Amniotic epithelial cell (primary cell): ENCODE results near the gene CNST.

Source experiments
- DNase-seq: peaks from one replicate; pipeline ENCODE4 v3.0.0-alpha.2; 2010; ENCODE audit warnings: low read depth

The CNST gene, protein sequence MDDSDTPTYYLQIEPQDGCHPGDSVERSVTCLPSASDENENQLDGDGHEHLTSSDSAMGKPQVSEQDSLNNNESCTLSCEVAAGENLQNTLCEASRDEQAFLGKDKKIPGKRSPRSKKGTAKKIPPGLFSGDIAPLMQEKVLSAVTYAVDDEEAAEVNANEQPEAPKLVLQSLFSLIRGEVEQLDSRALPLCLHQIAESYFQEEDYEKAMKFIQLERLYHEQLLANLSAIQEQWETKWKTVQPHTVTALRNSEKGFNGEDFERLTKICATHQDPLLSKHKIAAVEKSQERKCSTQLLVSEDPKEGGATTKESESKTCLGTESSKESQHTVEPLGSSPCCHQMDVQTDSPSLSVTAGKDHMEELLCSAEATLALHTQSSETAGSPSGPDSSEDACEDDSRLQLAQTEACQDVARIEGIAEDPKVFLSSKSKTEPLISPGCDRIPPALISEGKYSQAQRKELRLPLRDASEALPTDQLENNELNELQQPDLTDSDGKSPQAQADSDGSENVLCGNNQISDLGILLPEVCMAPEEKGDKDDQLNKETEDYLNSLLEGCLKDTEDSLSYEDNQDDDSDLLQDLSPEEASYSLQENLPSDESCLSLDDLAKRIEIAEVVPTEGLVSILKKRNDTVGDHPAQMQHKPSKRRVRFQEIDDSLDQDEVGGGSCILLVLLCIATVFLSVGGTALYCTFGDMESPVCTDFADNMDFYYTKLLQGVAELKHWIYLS

DNA sequence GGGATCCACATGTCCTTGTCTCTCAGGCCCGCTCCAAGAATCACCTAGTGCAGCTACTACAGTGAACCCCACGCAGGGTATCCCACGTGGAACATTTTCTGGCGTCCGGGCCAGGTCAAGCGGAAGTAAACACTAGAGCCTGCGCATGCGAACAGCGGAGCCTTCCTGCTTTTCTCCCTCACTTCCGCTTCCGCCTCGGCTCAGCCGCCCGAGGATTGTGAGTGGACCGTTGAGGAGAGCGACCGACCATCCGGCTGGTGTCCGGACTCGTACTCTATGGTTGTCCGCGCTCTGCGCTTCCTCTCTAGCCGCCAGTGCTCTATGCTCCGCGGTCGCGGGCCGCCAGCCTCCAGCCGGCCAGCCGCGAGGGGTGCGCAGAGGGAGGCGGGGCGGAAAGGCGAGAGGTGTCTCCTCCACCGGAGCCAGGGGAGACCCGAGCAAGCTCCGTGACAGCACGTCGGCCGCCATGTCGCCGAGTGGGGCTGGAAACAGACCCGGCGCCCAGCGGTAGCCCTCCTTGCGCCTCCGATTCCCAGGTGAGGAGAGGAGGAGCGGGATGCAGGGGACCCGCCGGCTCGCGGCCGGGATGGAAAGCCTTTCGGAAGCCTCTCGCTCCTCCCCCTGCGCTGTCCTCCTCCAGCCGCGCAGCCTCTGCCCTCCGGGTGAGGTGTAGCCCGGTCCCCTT is at the start of gene CNST, which contains the start of gene TFB2M:
Gene CNST, plus strand, starts transcription at position 329 of the 685 bp plus-strand sequence. CDS start 25,107 bp downstream, outside the sequence.
Gene TFB2M, minus strand, starts transcription at position 134 of the 685 bp plus-strand sequence. Its CDS starts 123 bp downstream, at position 11.
- peak; percentile 99 for DNase-seq

DNA sequence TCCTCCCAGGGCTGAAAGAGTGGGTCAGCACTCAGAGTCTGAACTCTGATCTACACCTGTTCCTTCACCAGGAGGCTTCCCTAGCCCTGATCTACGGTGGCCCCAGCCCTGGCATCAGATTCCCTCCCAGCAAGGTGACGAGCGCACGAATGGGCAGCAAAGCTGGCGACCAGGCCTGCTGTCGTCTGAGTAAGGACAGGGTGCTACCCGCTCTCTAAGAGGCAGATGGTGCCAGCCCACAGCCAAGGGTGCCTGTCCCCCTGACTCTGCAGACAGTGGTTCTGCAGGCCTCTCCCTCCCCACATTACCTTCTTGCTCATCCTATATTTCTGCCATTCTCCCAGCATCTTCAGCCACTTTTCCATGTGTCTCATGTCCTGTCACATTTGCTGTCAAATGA is 48.9 kb upstream of the CNST start:
- no peak for DNase-seq

DNA sequence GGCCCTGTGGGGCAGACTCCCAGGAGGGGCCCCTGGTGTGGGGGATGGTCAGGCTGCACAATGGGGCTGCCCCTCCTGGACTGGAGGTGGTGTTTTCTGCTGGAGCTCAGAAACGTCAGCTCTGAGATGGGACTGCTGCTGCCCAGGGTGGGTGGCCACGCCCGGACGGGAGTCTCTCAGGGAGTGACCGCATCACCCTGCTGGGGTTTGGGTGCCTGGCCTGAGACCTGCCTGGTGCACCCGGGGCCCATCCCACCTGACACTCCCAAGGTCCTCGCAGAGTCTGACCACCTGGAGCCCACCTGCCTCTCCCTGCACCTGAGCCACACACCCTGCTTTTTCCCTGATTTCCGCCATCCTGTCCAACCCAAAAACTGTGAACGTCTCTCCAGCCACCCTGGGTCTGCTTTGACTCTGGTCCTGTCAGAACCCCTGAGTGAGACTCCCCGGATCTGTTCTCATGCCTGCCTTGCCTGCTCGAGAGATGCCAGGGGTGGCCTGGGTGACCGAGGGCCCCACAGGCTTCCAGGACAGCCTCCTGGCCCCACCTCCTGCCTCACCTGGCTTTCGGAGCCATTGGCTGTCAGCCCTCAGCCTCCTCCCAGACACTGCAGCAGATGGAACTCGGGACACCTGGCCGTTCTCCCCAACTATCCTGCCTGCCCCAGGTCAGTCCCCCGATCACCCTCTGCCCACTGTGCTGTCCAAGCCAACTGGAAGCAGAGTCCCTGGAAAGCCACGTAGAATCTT is 47.6 kb upstream of the CNST start:
- no peak for DNase-seq

DNA sequence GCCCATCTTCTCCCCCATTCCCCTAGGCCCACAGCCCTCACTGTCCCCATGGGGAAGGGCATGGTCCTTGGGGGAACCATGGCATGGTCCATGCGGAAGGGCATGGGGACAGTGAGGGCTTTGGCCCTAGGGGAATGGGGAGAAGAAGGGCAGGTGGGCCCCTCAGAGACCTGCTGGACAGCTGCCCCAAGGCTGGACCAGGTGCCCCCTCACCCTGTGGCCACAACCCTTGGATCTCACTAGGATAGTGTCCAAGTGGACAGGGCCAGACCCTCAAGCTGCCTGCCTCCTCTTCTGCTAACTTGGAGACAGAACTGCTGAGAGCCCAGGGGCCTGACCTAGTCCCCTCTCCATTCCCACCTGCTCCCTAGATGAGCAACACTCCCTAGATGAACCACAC is 46.7 kb upstream of the CNST start:
- DNase-seq = no peak

DNA sequence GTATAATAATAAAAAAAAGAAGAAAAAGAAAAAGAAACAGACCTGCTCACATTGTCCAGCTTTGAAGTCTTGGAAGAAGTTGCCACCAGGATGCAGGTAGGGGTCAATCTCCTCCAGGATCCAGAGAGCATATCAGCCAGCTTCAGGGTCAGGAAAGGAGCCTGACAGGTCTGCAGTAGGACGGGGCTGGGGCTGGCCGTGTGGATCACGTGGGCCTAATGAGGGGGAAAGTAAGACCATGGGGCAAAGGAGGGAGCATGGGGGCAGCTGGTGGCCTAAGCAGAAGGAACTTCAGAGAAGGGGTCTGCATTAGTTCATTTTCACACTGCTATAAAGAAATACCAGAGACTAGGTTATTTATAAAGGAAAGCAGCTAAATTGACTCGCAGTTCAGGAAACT is 39.9 kb upstream of the CNST start:
- DNase-seq = no peak

DNA sequence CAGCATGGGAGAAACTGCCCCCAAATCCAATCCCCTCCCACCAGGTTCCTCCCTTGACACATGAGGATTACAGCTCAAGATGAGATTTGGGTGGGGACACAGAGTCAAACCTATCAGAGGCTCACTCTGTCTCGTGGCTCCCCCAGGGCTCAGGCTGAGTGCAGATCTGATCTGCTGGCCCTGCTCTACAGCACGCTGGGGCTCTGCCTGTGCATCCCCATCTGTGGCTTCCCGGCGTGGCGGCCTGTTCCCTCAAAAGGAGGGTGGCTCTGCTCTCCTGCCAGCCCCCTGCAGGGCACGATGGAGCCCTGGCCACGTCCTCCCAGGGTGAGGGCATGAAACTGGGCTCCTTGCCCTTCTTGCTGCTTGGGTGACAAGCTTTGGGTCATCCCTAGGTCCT is 39.3 kb upstream of the CNST start:
- DNase-seq = no peak

DNA sequence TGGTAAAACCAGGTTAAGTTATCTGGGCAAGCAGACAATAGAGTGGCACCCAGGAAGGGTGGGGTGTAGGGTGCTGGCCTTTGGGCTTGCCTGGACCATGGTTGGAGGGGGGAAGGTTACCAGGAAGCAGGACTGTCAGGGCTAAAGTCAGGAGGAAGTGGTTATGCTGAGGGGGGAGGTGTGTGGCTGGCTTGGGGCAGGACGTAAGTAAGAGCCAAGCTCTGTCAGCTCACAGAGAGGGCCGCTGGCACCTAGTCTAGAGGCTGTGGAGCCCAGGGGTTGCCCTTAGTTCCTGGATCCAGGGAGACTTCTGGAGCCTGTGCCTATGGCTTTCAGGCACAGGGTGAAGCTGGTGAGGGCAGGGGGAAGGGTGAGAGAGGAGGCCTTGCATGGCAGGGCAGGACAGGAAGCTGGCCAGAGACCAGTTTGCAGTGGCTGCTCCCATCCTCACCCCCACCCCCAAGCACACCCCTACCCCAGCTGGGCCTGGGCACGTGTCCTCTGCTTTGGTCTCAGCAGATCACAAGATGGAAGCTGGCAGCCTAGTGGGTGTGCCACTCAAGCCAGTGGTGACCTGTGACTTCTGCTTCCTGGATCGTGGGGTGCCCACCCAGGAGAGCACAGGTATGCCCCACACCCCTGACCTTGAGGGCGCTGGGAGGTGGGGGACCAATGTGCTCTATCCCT is 38.7 kb upstream of the CNST start:
- DNase-seq = no peak

DNA sequence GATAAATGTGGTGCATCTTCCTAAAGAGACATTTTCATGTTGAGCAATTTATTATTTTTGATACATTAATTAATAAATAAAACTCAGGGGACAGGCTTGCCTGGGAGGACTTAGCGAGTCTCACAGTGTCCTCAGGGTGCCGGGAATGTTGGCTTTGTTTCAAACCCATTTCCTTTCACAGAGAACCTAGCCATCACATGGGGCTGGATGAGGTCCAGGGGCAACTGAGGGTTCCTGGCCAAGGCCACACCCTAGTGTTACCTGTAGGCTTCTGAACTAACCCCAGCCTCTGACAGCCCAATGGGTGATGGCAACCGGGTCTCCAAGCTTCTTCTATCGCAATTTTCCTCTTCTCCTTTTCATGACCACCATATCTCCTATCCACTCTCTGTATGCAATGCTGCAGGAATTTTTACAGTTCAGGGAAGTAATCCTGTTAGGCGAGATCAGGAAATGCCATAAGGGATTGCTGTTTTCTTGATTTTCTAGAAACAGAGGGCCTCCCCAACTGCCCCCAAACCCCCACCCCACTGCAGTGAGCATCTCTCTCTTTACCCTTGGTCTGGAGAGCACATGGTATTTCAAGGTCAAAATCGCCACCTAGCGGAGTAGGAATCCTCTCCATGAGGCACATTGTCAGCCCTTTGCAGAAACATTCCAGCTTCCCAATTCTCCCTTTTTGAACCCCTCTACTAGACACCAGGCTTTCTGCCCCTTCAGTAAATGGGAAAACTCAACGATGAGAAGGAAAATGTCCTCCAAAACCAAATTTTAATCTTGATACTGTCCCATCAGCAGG is 37.1 kb upstream of the CNST start:
- no peak for DNase-seq

DNA sequence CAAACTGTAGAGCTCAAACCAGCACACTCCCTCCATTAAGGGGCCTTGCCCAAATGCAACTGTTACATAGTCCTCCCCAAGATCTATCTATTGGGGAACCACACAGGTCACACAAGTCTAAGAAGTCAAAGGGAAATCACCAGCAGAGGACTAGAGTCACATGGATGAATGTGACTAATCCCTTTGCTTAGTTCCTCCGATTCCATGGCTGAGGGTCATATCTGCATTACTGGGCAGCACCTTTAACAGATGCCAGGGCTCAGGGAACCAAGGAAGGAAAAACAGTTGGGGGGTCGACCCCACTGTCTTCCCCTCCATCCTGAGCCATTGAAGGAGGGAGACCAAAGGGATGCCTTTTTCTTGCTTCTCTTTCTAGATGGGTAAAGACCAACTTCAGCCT is 35.8 kb upstream of the CNST start:
- DNase-seq = no peak

DNA sequence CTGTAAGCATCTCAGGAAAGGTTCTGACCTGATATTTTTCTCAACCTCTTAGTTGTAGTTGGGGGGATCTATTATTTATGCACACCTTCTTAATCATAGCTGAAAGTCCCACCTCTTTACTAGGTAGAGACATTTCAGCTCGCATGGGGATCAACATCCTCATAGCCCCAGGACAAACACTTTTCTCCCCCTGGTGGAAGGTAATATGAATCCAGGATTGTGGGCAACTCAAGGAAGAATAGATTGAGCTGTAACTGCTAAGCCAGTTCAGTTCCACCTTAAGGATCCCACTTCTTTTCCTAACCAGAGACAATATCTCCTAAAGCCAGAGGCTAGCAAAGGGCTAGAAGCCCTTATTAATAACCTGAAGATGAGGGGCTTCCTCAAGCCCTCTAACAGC is 33.7 kb upstream of the CNST start:
- DNase-seq = no peak

DNA sequence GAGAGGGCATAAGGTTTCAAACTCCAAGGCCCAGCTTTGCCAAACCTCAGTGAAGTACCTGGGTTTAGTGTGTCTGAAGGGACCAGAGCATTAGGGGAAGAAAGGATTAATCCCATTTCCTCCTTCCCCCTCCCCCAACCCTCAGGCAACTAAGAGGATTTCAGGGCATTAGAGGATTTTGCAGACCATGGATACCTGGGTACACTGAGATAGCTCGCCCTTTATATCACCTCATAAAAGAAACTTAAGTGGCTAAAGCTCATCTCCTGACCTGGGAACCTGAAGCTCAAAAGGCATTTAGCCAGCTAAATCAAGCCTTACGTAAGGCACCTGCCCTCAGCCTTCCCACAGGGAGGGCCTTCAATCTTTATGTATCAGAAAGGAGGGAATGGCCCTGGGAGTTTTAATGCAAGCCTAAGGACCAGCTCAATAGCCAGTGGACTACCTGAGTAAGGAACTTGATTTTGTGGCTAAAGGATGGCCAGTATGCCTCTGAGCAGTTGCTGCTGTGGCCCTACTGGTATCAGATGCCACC is 32.8 kb upstream of the CNST start:
- no peak for DNase-seq

DNA sequence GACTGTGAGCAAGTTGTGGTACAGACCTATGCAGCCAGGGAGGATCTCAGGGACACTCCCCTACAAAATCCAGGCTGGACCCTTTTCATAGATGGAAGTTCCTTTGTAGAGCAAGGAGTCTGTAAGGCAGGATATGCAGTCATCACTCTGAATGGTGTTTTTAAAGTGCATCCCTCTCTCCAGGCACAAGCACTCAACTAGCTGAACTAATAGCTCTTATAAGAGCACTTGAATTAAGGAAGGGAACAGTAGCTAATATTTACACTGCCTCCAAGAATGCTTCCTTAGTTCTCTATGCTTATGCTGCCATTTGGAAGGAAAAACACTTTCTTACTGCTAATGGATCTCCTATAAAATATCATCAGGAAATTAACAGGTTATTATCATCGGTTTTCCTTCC is 32.1 kb upstream of the CNST start:
- DNase-seq = no peak

DNA sequence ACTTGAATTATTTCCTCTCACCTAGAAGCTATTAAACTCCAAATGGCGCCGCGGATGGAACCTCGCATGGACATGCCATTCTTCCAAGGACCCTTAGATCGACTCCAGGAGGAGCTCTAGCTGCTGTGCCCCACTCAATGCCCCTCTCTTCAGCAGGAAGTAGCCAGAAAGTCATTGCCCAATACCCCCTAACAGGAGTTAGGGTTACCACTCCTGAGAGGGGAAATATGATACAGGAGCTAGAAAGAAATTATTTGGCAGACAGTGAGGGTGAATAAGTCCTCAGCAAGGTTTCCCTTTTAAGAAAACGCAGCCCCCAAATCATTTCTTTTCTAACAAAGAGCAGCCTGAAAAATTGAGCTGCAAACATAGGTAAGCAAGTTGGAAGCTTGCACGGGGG is 28.8 kb upstream of the CNST start:
- DNase-seq = no peak

DNA sequence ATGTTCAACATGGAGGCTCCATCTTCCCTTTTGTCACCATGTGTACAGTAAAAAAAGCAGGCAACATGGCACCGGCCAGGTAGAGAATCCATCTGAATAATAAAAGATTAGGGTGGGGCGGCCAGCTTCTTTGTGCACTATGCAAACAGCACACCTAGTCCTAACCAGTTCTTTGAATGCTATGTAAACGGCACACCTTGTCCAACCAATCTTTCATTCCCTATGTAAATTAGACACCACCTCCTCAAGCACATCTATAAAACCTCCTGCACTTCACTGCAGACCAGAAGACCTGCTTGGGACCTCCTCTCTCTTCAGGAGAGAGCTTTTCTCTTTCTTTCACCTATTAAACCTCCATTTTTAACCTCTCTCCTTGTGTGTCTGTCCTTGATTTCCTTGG is 28.4 kb upstream of the CNST start:
- DNase-seq = no peak

DNA sequence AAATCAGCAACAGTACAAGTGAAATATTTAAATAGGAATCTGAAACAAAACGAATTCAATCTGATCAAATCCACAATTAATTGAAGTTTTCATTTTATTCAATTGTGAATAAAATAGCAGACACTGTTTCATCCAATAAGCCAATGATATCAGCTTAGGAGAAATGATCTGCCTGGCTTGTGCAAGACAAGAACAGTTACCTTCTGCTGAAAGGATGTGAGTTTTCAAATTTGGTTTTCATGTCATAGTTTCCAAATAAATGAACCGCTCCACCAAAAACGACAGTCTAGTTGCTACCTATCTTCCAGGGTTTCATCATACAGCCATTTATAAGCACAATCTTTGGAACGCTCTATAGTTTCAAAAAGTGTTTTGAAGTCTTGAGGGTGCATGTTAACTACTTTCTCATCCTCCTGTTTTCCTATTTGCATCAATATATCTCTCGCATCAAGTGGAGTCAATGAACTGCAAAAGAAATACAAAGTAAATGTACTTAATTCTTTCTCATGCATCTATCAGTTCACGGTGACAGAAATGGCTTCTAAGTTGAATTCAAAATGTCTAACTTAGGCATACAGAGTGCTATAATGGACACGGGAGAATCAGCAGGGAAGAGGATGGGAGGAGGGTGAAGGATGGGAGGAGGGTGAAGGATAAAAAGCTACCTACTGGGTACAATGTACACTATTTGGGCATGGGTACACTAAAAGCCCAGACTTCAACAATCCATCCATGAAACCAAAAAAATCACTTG is 25.3 kb upstream of the CNST start:
- no peak for DNase-seq

DNA sequence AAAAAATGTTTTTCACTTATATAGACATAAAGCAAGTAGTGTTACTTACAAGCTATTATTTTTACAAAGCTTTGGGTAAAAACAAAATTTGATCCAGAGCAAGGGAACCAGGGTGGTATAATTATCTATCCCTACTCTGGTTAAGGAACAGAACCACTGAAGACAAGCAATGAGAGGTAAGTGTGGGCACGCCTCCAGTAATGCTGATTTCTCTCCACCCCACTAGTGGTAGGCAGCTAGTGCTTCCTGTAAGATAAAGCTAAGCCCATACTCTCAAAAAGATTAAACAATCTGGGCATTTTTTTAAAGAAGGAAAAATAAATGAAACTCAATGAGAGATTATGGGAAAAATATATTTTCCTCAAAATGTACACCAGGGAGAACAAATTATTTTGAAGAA is 22.3 kb upstream of the CNST start:
- no peak for DNase-seq

DNA sequence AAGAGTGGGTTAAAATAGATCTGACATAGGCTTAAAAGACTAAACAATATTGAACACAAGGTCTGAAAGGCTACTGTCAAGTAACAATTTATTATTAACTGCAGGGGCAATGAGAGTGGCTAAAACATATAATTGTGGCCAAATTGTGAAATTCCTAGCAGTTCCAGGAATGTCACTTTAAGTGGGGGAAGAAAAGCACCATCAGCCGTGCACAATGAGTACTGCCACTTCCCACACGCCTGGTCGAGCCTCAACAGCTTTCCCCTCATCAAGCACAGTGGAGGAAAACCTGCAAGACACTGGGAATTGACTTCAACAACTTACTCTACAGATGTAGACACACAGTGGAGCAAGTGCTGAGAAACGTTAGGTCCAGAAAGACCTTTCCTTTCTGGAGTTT is 16.6 kb upstream of the CNST start:
- DNase-seq = no peak

DNA sequence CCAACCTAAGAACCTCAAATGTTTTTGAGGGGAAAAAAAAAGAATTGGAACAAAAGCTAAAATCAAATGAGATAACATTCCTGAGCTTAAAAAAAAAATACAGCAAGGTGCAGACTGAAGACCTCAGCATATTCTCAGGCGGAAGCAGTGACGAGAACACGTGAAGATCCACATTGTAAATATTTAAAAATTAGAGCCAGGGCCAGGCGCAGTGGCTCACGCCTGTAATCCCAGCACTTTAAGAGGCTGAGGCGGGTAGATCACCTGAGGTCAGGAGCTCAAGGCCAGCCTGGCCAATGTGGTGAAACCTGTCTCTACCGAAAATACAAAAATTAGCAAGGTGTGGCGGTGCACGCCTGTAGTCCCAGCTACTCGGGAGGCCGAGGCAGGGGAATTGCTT is 15.9 kb upstream of the CNST start:
- DNase-seq = no peak

DNA sequence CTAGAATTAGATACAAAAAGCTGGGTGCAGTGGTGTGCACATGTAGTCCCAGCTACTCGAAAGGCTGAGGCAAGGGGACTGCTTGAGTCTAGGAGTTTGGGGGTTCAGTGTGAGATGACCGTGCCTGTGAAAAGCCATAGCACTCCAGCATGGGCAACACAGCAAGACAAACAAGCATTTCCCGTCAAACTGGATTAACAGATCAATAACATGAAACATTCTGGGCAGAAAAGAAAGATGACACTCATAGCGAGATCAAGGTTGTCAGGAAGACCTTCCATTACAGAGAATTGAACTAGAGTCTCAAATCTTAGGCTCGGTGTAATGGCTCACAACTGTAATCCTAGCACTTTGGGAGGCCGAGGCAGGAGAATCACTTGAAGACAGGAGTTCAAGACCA is 14.1 kb upstream of the CNST start:
- no peak for DNase-seq

DNA sequence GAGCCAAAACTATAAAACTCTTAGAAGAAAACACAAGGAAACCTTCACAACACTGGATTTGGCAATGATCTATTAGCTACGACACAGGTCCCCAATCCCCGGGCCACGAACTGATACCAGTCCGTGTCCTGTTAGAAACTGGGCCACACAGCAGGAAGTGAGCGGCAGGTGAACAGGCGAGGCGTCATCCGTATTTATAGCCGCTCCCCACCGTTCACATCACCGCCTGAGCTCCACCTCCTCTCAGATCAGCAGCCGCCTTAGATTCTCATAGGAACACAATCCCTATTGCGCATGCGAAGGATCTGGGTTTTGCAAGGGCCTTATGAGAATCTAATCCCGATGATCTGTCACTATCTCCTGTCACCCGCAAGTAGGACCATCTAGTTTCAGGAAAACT is 12.1 kb upstream of the CNST start:
- no peak for DNase-seq
